ENCODE measurements around the gene LIMA1. TPM values are rescaled to one million over a fixed set of nuclear protein-coding genes. Genes with fewer than 3 reads are reported as not detected.

The LIMA1 gene
- total and polyA plus RNA-seq, 9 of the 15 experiments (the other 6 are each of a cell fraction or from before 2014, with no cell fraction given), result 20.2 to 37.8 (median 27.3) TPM

- TF ChIP-seq ARID1B (IDR thresholded peaks at IDR 0.05) (peak; percentile 37; the same call in 1 of the 2 replicates), ZNF592 (IDR thresholded peaks at IDR 0.05) (peak; percentile 54), ZNF764 (CRISPR knock-in tag; IDR thresholded peaks at IDR 0.05; ENCODE audit: low read depth) (no peak), JUN (IDR thresholded peaks at IDR 0.05; ENCODE audit: borderline replicate concordance, low read depth, low read length) (peak; percentile 57; the same call in 1 of the 2 replicates), JUN (CRISPR knock-in tag; IDR thresholded peaks at IDR 0.05; ENCODE audit: borderline replicate concordance) (no peak), CBFA2T3 (IDR thresholded peaks at IDR 0.05) (peak; percentile 64), MNT (conservative IDR thresholded peaks at IDR 0.05) (peak; percentile 75 to 77), NFE2 (IDR thresholded peaks at IDR 0.05; ENCODE audit: low read depth) (peak; percentile 38), L3MBTL2 (IDR thresholded peaks at IDR 0.05) (peak; percentile 66), MTA2 (IDR thresholded peaks at IDR 0.05; ENCODE audit: low read depth) (no peak), ZBTB34 (CRISPR knock-in tag; IDR thresholded peaks at IDR 0.05) (no peak), JUND (IDR thresholded peaks at IDR 0.05; ENCODE audit: borderline replicate concordance, low read depth, low read length) (peak; percentile 86), JUND (tag; IDR thresholded peaks at IDR 0.05; ENCODE audit: borderline replicate concordance, low read depth, low read length) (peak; percentile 71; the same call in 2 of the 3 replicates)
- TF ChIP-seq, protein P1, sequence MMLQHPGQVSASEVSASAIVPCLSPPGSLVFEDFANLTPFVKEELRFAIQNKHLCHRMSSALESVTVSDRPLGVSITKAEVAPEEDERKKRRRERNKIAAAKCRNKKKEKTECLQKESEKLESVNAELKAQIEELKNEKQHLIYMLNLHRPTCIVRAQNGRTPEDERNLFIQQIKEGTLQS (IDR thresholded peaks at IDR 0.05), result peak; percentile 79
- TF ChIP-seq, protein P1 (CRISPR knock-in tag; conservative IDR thresholded peaks at IDR 0.05), result no peak
- TF ChIP-seq, protein P2, sequence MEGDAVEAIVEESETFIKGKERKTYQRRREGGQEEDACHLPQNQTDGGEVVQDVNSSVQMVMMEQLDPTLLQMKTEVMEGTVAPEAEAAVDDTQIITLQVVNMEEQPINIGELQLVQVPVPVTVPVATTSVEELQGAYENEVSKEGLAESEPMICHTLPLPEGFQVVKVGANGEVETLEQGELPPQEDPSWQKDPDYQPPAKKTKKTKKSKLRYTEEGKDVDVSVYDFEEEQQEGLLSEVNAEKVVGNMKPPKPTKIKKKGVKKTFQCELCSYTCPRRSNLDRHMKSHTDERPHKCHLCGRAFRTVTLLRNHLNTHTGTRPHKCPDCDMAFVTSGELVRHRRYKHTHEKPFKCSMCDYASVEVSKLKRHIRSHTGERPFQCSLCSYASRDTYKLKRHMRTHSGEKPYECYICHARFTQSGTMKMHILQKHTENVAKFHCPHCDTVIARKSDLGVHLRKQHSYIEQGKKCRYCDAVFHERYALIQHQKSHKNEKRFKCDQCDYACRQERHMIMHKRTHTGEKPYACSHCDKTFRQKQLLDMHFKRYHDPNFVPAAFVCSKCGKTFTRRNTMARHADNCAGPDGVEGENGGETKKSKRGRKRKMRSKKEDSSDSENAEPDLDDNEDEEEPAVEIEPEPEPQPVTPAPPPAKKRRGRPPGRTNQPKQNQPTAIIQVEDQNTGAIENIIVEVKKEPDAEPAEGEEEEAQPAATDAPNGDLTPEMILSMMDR (IDR thresholded peaks at IDR 0.05 in 2 of 3, conservative IDR thresholded peaks at IDR 0.05 in 1 of 3; ENCODE audit: insufficient read depth in 2 of 3, low read depth in 1 of 3, low read length in 3 of 3), result peak in 2 of 3 experiments; percentile 12 to 35; a peak in 2 of 6 replicates
- TF ChIP-seq, protein P3, sequence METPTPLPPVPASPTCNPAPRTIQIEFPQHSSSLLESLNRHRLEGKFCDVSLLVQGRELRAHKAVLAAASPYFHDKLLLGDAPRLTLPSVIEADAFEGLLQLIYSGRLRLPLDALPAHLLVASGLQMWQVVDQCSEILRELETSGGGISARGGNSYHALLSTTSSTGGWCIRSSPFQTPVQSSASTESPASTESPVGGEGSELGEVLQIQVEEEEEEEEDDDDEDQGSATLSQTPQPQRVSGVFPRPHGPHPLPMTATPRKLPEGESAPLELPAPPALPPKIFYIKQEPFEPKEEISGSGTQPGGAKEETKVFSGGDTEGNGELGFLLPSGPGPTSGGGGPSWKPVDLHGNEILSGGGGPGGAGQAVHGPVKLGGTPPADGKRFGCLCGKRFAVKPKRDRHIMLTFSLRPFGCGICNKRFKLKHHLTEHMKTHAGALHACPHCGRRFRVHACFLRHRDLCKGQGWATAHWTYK (CRISPR knock-in tag; IDR thresholded peaks at IDR 0.05), result no peak
Observed at GRCh38 chr12:50234347-50234746, 49.0 kb downstream of the LIMA1 start (continued).
